ENCODE data around the gene CCND3.

DNA sequence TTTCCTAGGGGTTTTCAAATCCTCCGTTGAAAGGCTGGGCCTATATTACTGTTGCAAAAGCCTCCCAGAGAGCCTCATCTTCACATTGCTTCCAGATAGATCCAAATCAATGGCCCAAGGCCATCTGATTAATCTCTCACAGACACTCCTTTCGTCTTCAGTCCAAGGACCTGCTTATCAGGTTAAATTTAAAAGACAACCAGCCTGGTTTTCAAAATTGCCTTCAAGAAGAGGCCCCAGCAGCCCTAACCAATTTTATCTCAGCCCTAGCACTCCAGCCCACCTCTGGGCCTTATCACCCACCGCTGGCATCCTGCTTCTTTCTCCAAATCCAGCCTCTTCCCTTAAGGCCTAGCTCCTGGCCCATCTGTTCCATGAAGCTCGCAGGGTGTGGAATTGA lies 15.5 kb upstream of the CCND3 start:
- TF ChIP-seq, protein P1, sequence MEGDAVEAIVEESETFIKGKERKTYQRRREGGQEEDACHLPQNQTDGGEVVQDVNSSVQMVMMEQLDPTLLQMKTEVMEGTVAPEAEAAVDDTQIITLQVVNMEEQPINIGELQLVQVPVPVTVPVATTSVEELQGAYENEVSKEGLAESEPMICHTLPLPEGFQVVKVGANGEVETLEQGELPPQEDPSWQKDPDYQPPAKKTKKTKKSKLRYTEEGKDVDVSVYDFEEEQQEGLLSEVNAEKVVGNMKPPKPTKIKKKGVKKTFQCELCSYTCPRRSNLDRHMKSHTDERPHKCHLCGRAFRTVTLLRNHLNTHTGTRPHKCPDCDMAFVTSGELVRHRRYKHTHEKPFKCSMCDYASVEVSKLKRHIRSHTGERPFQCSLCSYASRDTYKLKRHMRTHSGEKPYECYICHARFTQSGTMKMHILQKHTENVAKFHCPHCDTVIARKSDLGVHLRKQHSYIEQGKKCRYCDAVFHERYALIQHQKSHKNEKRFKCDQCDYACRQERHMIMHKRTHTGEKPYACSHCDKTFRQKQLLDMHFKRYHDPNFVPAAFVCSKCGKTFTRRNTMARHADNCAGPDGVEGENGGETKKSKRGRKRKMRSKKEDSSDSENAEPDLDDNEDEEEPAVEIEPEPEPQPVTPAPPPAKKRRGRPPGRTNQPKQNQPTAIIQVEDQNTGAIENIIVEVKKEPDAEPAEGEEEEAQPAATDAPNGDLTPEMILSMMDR (conservative IDR thresholded peaks at IDR 0.05; ENCODE audit: low read length) = no peak
- no peak for TF ChIP-seq EZH2phosphoT487 (IDR thresholded peaks at IDR 0.05; ENCODE audit: borderline replicate concordance)

Data from Loucy (cell line).